Epithelial cell of alveolus of lung (primary cell): Measurements from ENCODE around the gene TADA1. TPM values are rescaled to one million over a fixed set of nuclear protein-coding genes. Genes with fewer than 3 reads are reported as not detected.

Experiments
- total RNA-seq: library from RNA; depleted of rRNA; stranded (reverse); fragments of >200 nt; gene quantifications from 2 replicates; pipeline ENCODE4 v1.2.1, GENCODE V29; 2015

TADA1 gene
- 10.5 and 11.3 TPM in 2 replicates for total RNA-seq

GRCh38 chr1:166875734-166876539 lies at the start of gene TADA1:
TSS of gene TADA1 (minus strand) at chr1:166876264. CDS start at chr1:166876233, 31 bp downstream.

GRCh38 chr1:166838766-166839599 lies 37.1 kb downstream of the TADA1 start, which contains the start of gene POGK:
TSS of gene POGK (plus strand) at chr1:166839475. CDS start at chr1:166840957, 1,482 bp downstream.

Other genes starting within 250 kb of the TADA1 start
- gene POGK, start 36.8 kb downstream of the TADA1 start, total RNA-seq: 22.0 and 23.9 TPM in 2 replicates
- under 0.01 TPM in 1 of 2 replicates, not detected in the other for gene ILDR2, start 99.3 kb upstream of the TADA1 start, total RNA-seq
- gene MAEL, start 113.0 kb upstream of the TADA1 start, total RNA-seq: not detected in 2 replicates
- gene GPA33, start 214.1 kb upstream of the TADA1 start, total RNA-seq: not detected in 2 replicates
- gene STYXL2, start 217.8 kb upstream of the TADA1 start, total RNA-seq: 0.72 TPM in 1 of 2 replicates, not detected in the other